GM10847 (cell line): ENCODE results near the gene TMEM271.

Experiments
- POLR2A ChIP-seq: IDR thresholded peaks from 2 replicates; pipeline ENCODE4 v1.6.1; 2011; ENCODE audit not compliant: insufficient read length; ENCODE audit errors: extremely low read depth

The TMEM271 gene

GRCh38 chr4:533318-534100 lies 42.6 kb downstream of the TMEM271 start:
- TF ChIP-seq POLR2A, result no peak

GRCh38 chr4:532588-533317 lies 43.3 kb downstream of the TMEM271 start:
- TF ChIP-seq POLR2A, result no peak

- no peak for TF ChIP-seq POLR2A
Observed at GRCh38 chr4:531721-532565, 44.2 kb downstream of the TMEM271 start.

- TF ChIP-seq POLR2A, result no peak
Observed at GRCh38 chr4:531076-531475, 45.0 kb downstream of the TMEM271 start.

- TF ChIP-seq POLR2A, result no peak
Observed at GRCh38 chr4:530017-530781, 45.9 kb downstream of the TMEM271 start.

GRCh38 chr4:529563-529962 lies 46.5 kb downstream of the TMEM271 start:
- no peak for TF ChIP-seq POLR2A

- no peak for TF ChIP-seq POLR2A
Observed at GRCh38 chr4:528835-529234, 47.3 kb downstream of the TMEM271 start.

GRCh38 chr4:528296-528695 lies 47.8 kb downstream of the TMEM271 start:
- no peak for TF ChIP-seq POLR2A

- TF ChIP-seq POLR2A, result no peak
Observed at GRCh38 chr4:526971-527460, 49.1 kb downstream of the TMEM271 start.

- no peak for TF ChIP-seq POLR2A
Observed at GRCh38 chr4:526189-526909, 49.7 kb downstream of the TMEM271 start.

GRCh38 chr4:525660-526059 lies 50.4 kb downstream of the TMEM271 start:
- TF ChIP-seq POLR2A, result no peak

- TF ChIP-seq POLR2A, result no peak
Observed at GRCh38 chr4:524196-524595, 51.9 kb downstream of the TMEM271 start.
